Thymus (tissue), 11 donors: ENCODE results near the gene FAM170A. TPM values are rescaled to one million over a fixed set of nuclear protein-coding genes. Genes with fewer than 3 reads are reported as not detected.

Source experiments
- DNase-seq, 9 donors: peaks; one replicate each; pipeline ENCODE4 v3.0.0-alpha.2; 2013; ENCODE audit warnings: low spot score in 9 of 9, low read depth in 6 of 9, missing footprints in 1 of 9
- H3K27ac ChIP-seq, 2 donors: one replicate each; pipeline ENCODE4 v1.5.1; 2013; ENCODE audit warnings: control low read depth in 1 of 2, low read depth in 1 of 2, low read length in 1 of 2, mild to moderate bottlenecking in 1 of 2, moderate library complexity in 1 of 2
- H3K27me3 ChIP-seq, 2 donors: one replicate each; pipeline ENCODE4 v1.5.1; 2013; ENCODE audit warnings: low read length in 1 of 2; ENCODE audit not compliant: control insufficient read depth in 2 of 2, insufficient read depth in 1 of 2
- H3K36me3 ChIP-seq, 2 donors: one replicate each; pipeline ENCODE4 v1.5.1; 2013; ENCODE audit warnings: low read length in 1 of 2, mild to moderate bottlenecking in 1 of 2, moderate library complexity in 1 of 2; ENCODE audit not compliant: control insufficient read depth in 2 of 2, insufficient read depth in 2 of 2
- H3K4me1 ChIP-seq, 2 donors: one replicate each; pipeline ENCODE4 v1.5.1; 2013; ENCODE audit warnings: low read length in 2 of 2; ENCODE audit not compliant: control insufficient read depth in 2 of 2, insufficient read depth in 2 of 2
- H3K4me3 ChIP-seq, 2 donors: one replicate each; pipeline ENCODE4 v1.5.1; 2013; ENCODE audit warnings: low read length in 2 of 2, control low read depth in 1 of 2, mild to moderate bottlenecking in 1 of 2
- H3K9me3 ChIP-seq, 2 donors: one replicate each; pipeline ENCODE4 v1.5.1; 2013; ENCODE audit warnings: low read length in 1 of 2, mild to moderate bottlenecking in 1 of 2; ENCODE audit not compliant: control insufficient read depth in 2 of 2, insufficient read depth in 1 of 2
- WGBS: extraction: QIAGEN DNeasy Blood & Tissue Kit; methylation state at CpG from one replicate; pipeline ENCODE4 v1.1.7; 2013; 5-methylcytosine and 5-hydroxymethylcytosine counted together
- polyA plus RNA-seq: library from polyadenylated mRNA; stranded (reverse); fragments of 200-250 nt; gene quantifications from one replicate; pipeline ENCODE4 v1.2.3, GENCODE V29; 2013
- total RNA-seq: library from RNA; stranded (reverse); fragments of 120-200 nt; gene quantifications from one replicate; pipeline ENCODE4 v1.2.4, GENCODE V29; 2013
- donor health status: healthy.

The FAM170A gene
- total and polyA plus RNA-seq, 2 donors: 0.05 TPM; not detected in 1

GRCh38 chr5:119631660-119632059, 2.3 kb downstream of the FAM170A start:
- Histone ChIP-seq H3K4me3 (no peak overlapping the region), H3K27me3 (no peaks in the 10 kb centered on the region), H3K36me3 (no peaks in the 10 kb centered on the region), H3K9me3 (no peaks in the 10 kb centered on the region), H3K27ac (no peak overlapping the region), H3K4me1 (no peaks in the 10 kb centered on the region)
- 97% methylated on average over 3 of the region's 3 CpGs for WGBS
- DNase-seq: no peak

- H3K4me3 ChIP-seq: no peak overlapping the region
- H3K36me3 ChIP-seq: no peaks in the 10 kb centered on the region
- no peaks in the 10 kb centered on the region for H3K4me1 ChIP-seq
- no peak for DNase-seq
- no peaks in the 10 kb centered on the region for H3K27me3 ChIP-seq
- no peaks in the 10 kb centered on the region for H3K9me3 ChIP-seq
- H3K27ac ChIP-seq: no peak overlapping the region
These were observed 22.1 kb downstream of the FAM170A start for GRCh38 chr5:119651486-119651885.

GRCh38 chr5:119655061-119655460, 25.7 kb downstream of the FAM170A start:
- no peaks in the 10 kb centered on the region for H3K9me3 ChIP-seq
- no peak for DNase-seq
- H3K4me1 ChIP-seq: no peaks in the 10 kb centered on the region
- H3K27ac ChIP-seq: no peak overlapping the region
- 93% methylated on average over 2 of the region's 2 CpGs for WGBS
- H3K36me3 ChIP-seq: no peaks in the 10 kb centered on the region
- no peaks in the 10 kb centered on the region for H3K27me3 ChIP-seq
- no peak overlapping the region for H3K4me3 ChIP-seq

GRCh38 chr5:119656023-119656422, 26.7 kb downstream of the FAM170A start:
- Histone ChIP-seq H3K4me1 (no peaks in the 10 kb centered on the region), H3K9me3 (no peaks in the 10 kb centered on the region), H3K4me3 (no peak overlapping the region), H3K36me3 (no peaks in the 10 kb centered on the region), H3K27me3 (no peaks in the 10 kb centered on the region), H3K27ac (no peak overlapping the region)
- DNase-seq: no peak

GRCh38 chr5:119666542-119666941, 37.2 kb downstream of the FAM170A start:
- Histone ChIP-seq H3K27ac (no peak overlapping the region), H3K9me3 (no peaks in the 10 kb centered on the region), H3K4me3 (no peak overlapping the region)

GRCh38 chr5:119678351-119679028, 49.1 kb downstream of the FAM170A start:
- H3K27me3 ChIP-seq: no peaks in the 10 kb centered on the region
- 82% methylated on average over 8 of the region's 8 CpGs for WGBS
- no peak overlapping the region for H3K27ac ChIP-seq
- H3K4me1 ChIP-seq: no peaks in the 10 kb centered on the region
- no peak overlapping the region for H3K4me3 ChIP-seq
- no peak for DNase-seq
- H3K9me3 ChIP-seq: no peaks in the 10 kb centered on the region
- no peaks in the 10 kb centered on the region for H3K36me3 ChIP-seq

More at GRCh38 chr5:119666542-119666941, 37.2 kb downstream of the FAM170A start:
- no peaks in the 10 kb centered on the region for H3K4me1 ChIP-seq
- no peaks in the 10 kb centered on the region for H3K36me3 ChIP-seq
- H3K27me3 ChIP-seq: no peaks in the 10 kb centered on the region
- DNase-seq: no peak

GRCh38 chr5:119680080-119680479, 50.7 kb downstream of the FAM170A start:
- over 99% methylated on average over 12 of the region's 12 CpGs for WGBS

GRCh38 chr5:119681734-119682133, 52.4 kb downstream of the FAM170A start:
- no peak for DNase-seq
- H3K27ac ChIP-seq: no peak overlapping the region
- H3K9me3 ChIP-seq: no peaks in the 10 kb centered on the region
- no peaks in the 10 kb centered on the region for H3K36me3 ChIP-seq
- 55% methylated on average over 2 of the region's 2 CpGs for WGBS
- H3K4me3 ChIP-seq: no peak overlapping the region
- no peaks in the 10 kb centered on the region for H3K4me1 ChIP-seq
- H3K27me3 ChIP-seq: no peaks in the 10 kb centered on the region

More at GRCh38 chr5:119680080-119680479, 50.7 kb downstream of the FAM170A start:
- H3K27me3 ChIP-seq: no peaks in the 10 kb centered on the region
- no peak overlapping the region for H3K4me3 ChIP-seq
- H3K4me1 ChIP-seq: no peaks in the 10 kb centered on the region
- H3K36me3 ChIP-seq: no peaks in the 10 kb centered on the region
- H3K9me3 ChIP-seq: no peaks in the 10 kb centered on the region
- no peak for DNase-seq
- no peak overlapping the region for H3K27ac ChIP-seq

GRCh38 chr5:119682372-119682771, 53.0 kb downstream of the FAM170A start:
- H3K4me1 ChIP-seq: no peaks in the 10 kb centered on the region
- WGBS: 95% methylated on average over 1 of the region's 1 CpG
- no peaks in the 10 kb centered on the region for H3K36me3 ChIP-seq
- no peaks in the 10 kb centered on the region for H3K27me3 ChIP-seq
- no peak for DNase-seq
- no peaks in the 10 kb centered on the region for H3K9me3 ChIP-seq
- H3K27ac ChIP-seq: no peak overlapping the region
- H3K4me3 ChIP-seq: no peak overlapping the region
